Ascending aorta (tissue), 2 donors: Measurements from ENCODE around the gene GLIS2. TPM values are rescaled to one million over a fixed set of nuclear protein-coding genes. Genes with fewer than 3 reads are reported as not detected.

Experiments used
- DNase-seq, 2 donors: peaks; one replicate each; pipeline ENCODE4 v3.0.0-alpha.2; 2019; ENCODE audit warnings: low spot score in 2 of 2
- H3K27ac ChIP-seq, 2 donors: fragments of 200-600 bp; sonication (generic); one replicate each; pipeline ENCODE4 v1.5.1; 2016 to 2017; ENCODE audit warnings: mild to moderate bottlenecking in 1 of 2
- H3K27me3 ChIP-seq: fragments of 200-600 bp; sonication (generic); one replicate; pipeline ENCODE4 v1.5.1; 2017
- H3K36me3 ChIP-seq, 2 donors: fragments of 200-600 bp; sonication (generic); one replicate each; pipeline ENCODE4 v1.5.1; 2016
- H3K4me1 ChIP-seq, 2 donors: fragments of 200-600 bp; sonication (generic); one replicate each; pipeline ENCODE4 v1.5.1; 2016 to 2017; ENCODE audit warnings: mild to moderate bottlenecking in 1 of 2
- H3K4me3 ChIP-seq, 2 donors: fragments of 200-600 bp; sonication (generic); one replicate each; pipeline ENCODE4 v1.5.1; 2016 to 2017; ENCODE audit warnings: mild to moderate bottlenecking in 1 of 2
- H3K9me3 ChIP-seq, 2 donors: fragments of 200-600 bp; sonication (generic); one replicate each; pipeline ENCODE4 v1.5.1; 2016
- intact Hi-C: fragments of 100-400 bp; cut with DNase I; formaldehyde crosslinking; loops from one replicate; pipeline ENCODE4 v1.15.1; 2023
- total RNA-seq: library from RNA; depleted of rRNA; stranded (reverse); fragments of >200 nt; gene quantifications from one replicate; pipeline ENCODE4 v1.1.0, GENCODE V29; 2016
- TF ChIP-seq, protein P1 (sequence below), 3 experiments: fragments of 200-600 bp in 2 of 3; fragments of 450-650 bp in 1 of 3; sonication (generic) in 2 of 3; IDR thresholded peaks; one replicate each; pipeline ENCODE4 v1.5.1; 2016 to 2019; ENCODE audit warnings: antibody characterized with exemption in 3 of 3, mild to moderate bottlenecking in 1 of 3, moderate library complexity in 1 of 3

Gene GLIS2
- total RNA-seq, 1 donor from 2014 or later = 16.8 TPM

DNA sequence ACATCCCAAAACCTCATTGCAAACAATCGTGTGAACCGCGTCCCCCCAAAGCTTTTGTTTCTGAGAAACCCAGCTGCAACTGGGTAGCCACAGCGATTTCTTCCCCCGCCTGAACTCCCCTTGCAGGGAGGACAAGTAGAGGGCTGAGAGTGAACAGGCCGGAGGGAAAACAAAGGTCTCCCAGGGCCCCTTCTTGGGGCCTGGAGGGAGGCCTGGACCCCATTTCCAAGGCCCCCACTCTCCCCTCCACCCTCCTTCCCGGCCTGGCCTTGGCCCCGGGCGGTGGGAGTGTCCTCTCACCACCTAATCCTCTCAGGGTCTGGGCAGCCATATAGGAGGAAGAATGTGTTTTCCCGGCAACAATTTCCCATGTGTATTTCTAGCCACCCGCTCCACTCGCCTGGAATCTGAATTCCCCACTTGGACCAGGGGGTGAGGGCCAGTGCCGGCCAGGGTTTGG, 2.6 kb downstream of the GLIS2 start:
- Histone ChIP-seq H3K4me3 (peak overlapping the region; percentile 75 to 90), H3K36me3 (no peaks in the 10 kb centered on the region), H3K27me3 (no peaks in the 10 kb centered on the region), H3K4me1 (peaks cover 39 to 64% of the 10 kb centered on the region in 2 donors), H3K27ac (peak overlapping the region; percentile 93 to 94), H3K9me3 (no peaks in the 10 kb centered on the region)
- DNase-seq = no peak
- intact Hi-C loops = loop anchor here (5.0 kb wide), 1 partner anchor 46 kb away; the partner anchor contains the start of gene TFAP4
- TF ChIP-seq, protein P1, sequence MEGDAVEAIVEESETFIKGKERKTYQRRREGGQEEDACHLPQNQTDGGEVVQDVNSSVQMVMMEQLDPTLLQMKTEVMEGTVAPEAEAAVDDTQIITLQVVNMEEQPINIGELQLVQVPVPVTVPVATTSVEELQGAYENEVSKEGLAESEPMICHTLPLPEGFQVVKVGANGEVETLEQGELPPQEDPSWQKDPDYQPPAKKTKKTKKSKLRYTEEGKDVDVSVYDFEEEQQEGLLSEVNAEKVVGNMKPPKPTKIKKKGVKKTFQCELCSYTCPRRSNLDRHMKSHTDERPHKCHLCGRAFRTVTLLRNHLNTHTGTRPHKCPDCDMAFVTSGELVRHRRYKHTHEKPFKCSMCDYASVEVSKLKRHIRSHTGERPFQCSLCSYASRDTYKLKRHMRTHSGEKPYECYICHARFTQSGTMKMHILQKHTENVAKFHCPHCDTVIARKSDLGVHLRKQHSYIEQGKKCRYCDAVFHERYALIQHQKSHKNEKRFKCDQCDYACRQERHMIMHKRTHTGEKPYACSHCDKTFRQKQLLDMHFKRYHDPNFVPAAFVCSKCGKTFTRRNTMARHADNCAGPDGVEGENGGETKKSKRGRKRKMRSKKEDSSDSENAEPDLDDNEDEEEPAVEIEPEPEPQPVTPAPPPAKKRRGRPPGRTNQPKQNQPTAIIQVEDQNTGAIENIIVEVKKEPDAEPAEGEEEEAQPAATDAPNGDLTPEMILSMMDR (IDR thresholded peaks at IDR 0.05) = no peak

DNA sequence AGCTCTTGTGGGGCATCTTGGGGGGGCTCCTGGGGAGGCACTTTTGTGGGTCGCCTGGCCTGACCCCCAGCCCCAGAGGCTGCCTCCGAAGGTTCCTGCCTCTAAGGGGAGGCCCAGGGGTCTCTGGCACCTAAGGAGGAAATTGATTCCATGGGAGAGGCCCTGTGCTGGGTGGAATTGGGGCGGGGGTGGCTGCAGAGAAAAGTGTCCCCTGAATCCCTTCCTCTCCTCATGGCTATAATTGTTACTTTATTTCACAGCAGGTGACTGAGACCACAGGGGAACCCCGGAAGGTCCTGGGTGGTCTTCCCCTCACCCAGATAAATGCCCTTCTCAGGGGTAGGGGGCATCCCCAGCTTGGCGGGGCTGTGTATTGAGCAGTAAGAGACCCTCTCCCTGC, 3.1 kb downstream of the GLIS2 start:
- peak overlapping the region; percentile 93 to 94 for H3K27ac ChIP-seq
- no peaks in the 10 kb centered on the region for H3K9me3 ChIP-seq
- intact Hi-C loops = loop anchor here (5.0 kb wide), 1 partner anchor 47 kb away; the partner anchor contains the start of gene TFAP4
- no peak for DNase-seq
- no peaks in the 10 kb centered on the region for H3K27me3 ChIP-seq
- TF ChIP-seq, protein P1 (IDR thresholded peaks at IDR 0.05) = no peak
- H3K4me1 ChIP-seq = peaks cover 44 to 69% of the 10 kb centered on the region in 2 donors
- H3K36me3 ChIP-seq = no peaks in the 10 kb centered on the region
- peak overlapping the region; percentile 27 to 75 for H3K4me3 ChIP-seq

DNA sequence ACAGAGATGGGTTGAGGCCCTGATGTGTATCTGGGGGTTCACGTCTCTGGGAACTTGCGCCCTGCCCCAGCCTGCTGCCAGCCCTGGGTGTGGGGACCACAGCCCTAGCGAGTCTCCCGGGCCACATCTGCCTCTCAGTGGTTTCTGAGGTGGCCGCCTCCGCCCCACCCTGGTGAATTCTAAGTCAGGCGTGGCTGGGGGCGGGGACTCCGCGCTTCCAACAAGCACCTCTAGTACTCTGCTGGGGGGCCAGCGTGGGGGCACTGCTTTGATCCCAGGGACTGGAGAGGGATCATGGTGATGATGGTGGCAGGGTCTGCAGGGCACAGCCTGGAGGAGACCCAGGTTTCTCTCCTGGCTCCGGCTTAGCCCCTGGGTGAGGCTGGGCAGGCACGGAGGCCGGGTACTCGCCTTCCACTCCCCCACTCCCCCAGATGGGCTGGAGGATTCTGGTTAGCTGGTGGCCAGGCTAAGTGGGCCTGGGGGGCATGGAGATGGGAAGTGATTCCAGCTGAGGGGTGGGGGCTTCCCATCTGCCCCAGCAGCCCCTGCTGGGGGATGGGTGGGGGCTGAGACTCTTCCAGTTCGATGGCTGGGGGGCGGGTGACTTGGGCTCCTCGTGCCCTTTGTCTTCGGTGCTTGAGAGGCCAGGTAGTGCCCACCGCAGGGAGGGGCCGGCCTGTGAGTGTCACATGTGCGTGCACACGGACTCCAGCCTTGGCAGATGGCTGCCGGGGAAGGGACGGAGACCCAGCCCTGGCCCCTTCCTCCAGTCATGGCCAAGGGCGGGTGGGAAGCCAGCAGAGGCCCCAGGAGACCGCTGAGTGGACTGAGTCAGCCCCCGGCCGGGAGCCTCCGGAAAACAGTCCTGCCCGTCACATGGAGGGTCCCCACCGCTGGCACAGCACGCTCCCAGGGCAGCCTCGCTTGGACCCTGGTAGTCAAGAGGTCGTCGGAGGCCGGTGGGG, 3.9 kb downstream of the GLIS2 start:
- intact Hi-C loops = loop anchor here (5.0 to 10.0 kb wide), 2 partner anchors 47 to 375 kb away; partner anchors contain the start of gene TFAP4
- Histone ChIP-seq H3K4me1 (peaks cover 52 to 73% of the 10 kb centered on the region in 2 donors), H3K27me3 (no peaks in the 10 kb centered on the region), H3K4me3 (peak overlapping the region; percentile 37 to 75), H3K36me3 (no peaks in the 10 kb centered on the region), H3K27ac (peak overlapping the region; percentile 93 to 94), H3K9me3 (no peaks in the 10 kb centered on the region)
- DNase-seq = peak in 1 of 2 donors; percentile 80
- TF ChIP-seq, protein P1 (IDR thresholded peaks at IDR 0.05) = no peak

DNA sequence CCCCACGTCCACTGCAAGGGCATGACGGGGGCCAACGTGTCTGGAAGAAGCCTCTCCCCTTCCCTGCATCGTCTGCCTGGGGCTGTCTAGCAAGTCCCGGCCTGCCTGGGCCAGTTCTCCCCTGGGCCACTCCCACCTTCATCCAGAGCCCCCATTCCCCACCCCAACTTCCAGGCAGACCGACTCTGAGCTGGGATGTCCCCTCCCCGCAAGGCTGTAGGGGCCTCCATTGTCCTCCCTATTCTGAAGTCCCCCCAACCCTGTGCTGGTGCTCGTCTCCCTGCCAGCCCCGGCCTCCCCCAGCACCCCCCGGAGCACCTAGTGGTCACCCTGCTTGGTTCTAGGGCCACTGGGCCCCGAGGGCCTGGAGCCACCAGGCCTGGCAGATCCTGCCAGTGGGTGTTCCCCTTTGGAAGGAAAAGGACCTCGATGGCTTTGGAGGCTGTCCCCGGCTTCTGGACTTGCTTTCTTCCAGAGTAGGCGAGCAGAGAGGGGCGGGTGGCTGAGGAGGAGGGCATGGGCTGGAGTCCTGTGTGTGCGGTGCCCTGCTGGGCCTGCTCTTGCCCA, 4.8 kb downstream of the GLIS2 start:
- Histone ChIP-seq H3K27me3 (no peaks in the 10 kb centered on the region), H3K4me3 (peak overlapping the region; percentile 37 to 75), H3K27ac (peak overlapping the region; percentile 93 to 94), H3K36me3 (no peaks in the 10 kb centered on the region), H3K9me3 (no peaks in the 10 kb centered on the region), H3K4me1 (peaks cover 60 to 78% of the 10 kb centered on the region in 2 donors)
- TF ChIP-seq, protein P1 (IDR thresholded peaks at IDR 0.05) = no peak
- intact Hi-C loops = loop anchor here (10.0 kb wide), 1 partner anchor 376 kb away; no protein-coding TSS in a partner anchor
- DNase-seq = no peak

GRCh38 chr16:4321286-4322120, 5.6 kb downstream of the GLIS2 start:
- TF ChIP-seq, protein P1 (IDR thresholded peaks at IDR 0.05) = no peak
- intact Hi-C loops = loop anchor here (10.0 kb wide), 1 partner anchor 377 kb away; no protein-coding TSS in a partner anchor
- peaks cover 60 to 78% of the 10 kb centered on the region in 2 donors for H3K4me1 ChIP-seq
- peak overlapping the region; percentile 93 to 94 for H3K27ac ChIP-seq
- DNase-seq = no peak
- H3K36me3 ChIP-seq = no peaks in the 10 kb centered on the region
- no peaks in the 10 kb centered on the region for H3K27me3 ChIP-seq
- no peaks in the 10 kb centered on the region for H3K9me3 ChIP-seq
- peak overlapping the region; percentile 11 to 75 for H3K4me3 ChIP-seq
